ENCODE measurements around the gene NDP. TPM values are rescaled to one million over a fixed set of nuclear protein-coding genes. Genes with fewer than 3 reads are reported as not detected.

NDP gene
- total RNA-seq, 1 experiment from 2014 or later: not detected

DNA sequence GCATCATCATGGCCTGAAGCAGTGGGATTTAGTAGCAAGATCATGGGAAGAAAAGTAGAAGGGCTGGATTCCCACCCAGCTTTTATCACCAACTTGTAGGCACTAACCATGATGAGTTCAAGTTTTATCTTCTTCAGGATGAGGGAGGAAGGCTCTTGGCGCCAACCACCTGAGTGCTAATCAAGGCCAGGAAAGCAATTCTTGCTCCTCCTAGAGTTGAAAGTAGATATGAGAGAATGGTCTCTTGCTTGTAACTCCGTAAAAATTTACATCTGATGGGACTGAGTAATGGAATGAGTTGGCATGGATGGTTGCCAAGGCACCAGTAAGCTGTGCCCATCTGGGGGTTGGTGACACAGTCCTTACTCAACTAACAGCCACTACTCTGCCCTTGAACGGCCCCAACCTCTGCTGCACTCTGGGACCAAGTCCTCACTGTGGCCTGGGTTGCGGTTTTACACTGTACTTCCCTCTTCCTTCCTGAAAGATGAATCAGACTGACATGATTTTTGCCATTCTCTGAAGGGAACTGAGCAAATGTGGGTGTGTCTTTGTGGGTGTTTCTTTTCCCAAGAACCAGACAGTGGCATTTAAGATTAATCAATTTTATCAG is 39.4 kb upstream of the NDP start (continued):
- TF ChIP-seq ELF1 (IDR thresholded peaks at IDR 0.05; ENCODE audit: borderline replicate concordance, low read depth) (no peak), POLR2AphosphoS5 (IDR thresholded peaks at IDR 0.05; ENCODE audit: low read depth, low read length) (0 out of 2 replicates have a peak, but pooled peaks have one; percentile 31)

DNA sequence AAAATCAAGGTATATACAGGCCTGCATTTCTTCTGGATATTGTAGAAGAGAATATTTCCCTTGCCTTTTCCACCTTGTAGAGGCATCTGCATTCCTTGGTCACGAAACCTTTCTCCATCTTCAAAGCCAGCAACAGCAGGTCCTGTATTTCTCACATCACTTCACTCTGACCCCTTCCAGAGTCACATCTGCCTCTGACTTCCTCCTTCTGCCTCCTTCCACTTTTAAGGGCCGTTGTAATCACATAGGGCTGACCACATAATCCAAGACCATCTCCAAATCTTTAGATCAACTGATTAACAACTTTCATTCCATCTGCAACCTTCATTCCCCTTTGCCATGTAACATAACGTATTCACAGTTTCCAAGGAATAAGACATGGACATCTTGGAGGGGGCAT is 38.3 kb upstream of the NDP start:
- H3K9me2 ChIP-seq (ENCODE audit: insufficient read depth): no peaks in the 10 kb centered on the region
- no peak for TF ChIP-seq TCF7L2 (IDR thresholded peaks at IDR 0.05; ENCODE audit: borderline replicate concordance, extremely low read depth, insufficient read depth, insufficient read length)
- TF ChIP-seq ZBTB33 (IDR thresholded peaks at IDR 0.05; ENCODE audit: extremely low read depth, insufficient replicate concordance, low read length): no peak
- POLR2A ChIA-PET: no interaction called here
- no peak for ATAC-seq
- no peaks in the 10 kb centered on the region for H3K79me2 ChIP-seq (ENCODE audit: insufficient read depth, low read length)
- RAD21 ChIA-PET (ENCODE audit: low non-redundant PET in 1 of 2, low total read pairs in 2 of 2, uncharacterized antibody in 2 of 2, unreplicated experiment in 2 of 2): no interaction called here
- no peaks in the 10 kb centered on the region for H4K20me1 ChIP-seq (ENCODE audit: insufficient read depth)
- H3K9ac ChIP-seq (ENCODE audit: low read length): no peak overlapping the region
- H3K4me1 ChIP-seq (ENCODE audit: control insufficient read depth in 1 of 2, insufficient read depth in 2 of 2, low read length in 2 of 2): peaks cover 0 to 13% of the 10 kb centered on the region in 2 experiments; a peak in 2 of 4 replicates
- BruUV-seq (replicated peaks): no TSS peak
- H3K9me3 ChIP-seq (ENCODE audit: control insufficient read depth in 1 of 2, insufficient read depth in 1 of 2, low read depth in 1 of 2, low read length in 2 of 2): no peaks in the 10 kb centered on the region
- CTCF ChIA-PET: no interaction called here
- DNase-seq (ENCODE audit: low read depth, low spot score): no peak
- H3K27me3 ChIP-seq (ENCODE audit: insufficient read depth, low read length): no peaks in the 10 kb centered on the region
- H3K36me3 ChIP-seq (ENCODE audit: control insufficient read depth in 1 of 2, insufficient read depth in 2 of 2, low read length in 2 of 2): no peaks in the 10 kb centered on the region
- H3K27ac ChIP-seq (ENCODE audit: low read depth, low read length): no peak overlapping the region
- H3K4me3 ChIP-seq (replicated peaks in 1 of 2; ENCODE audit: low read depth in 1 of 2, low read length in 2 of 2): no peak overlapping the region
- no peak overlapping the region for H3K4me2 ChIP-seq (ENCODE audit: low read length)
- intact Hi-C loops (cut with micrococcal nuclease): no loop called here
- no peak overlapping the region for H2AFZ ChIP-seq (ENCODE audit: low read depth, low read length, poor library complexity, severe bottlenecking)

- POLR2A ChIA-PET: no interaction called here
- CTCF ChIA-PET: no interaction called here
- ATAC-seq (no peak), DNase-seq (ENCODE audit: low read depth, low spot score) (no peak)
- H3K36me3 ChIP-seq (ENCODE audit: control insufficient read depth in 1 of 2, insufficient read depth in 2 of 2, low read length in 2 of 2): no peaks in the 10 kb centered on the region
- H3K9me3 ChIP-seq (ENCODE audit: control insufficient read depth in 1 of 2, insufficient read depth in 1 of 2, low read depth in 1 of 2, low read length in 2 of 2): no peaks in the 10 kb centered on the region
- no peak overlapping the region for H3K4me2 ChIP-seq (ENCODE audit: low read length)
- no peak overlapping the region for H2AFZ ChIP-seq (ENCODE audit: low read depth, low read length, poor library complexity, severe bottlenecking)
- no peaks in the 10 kb centered on the region for H3K27me3 ChIP-seq (ENCODE audit: insufficient read depth, low read length)
- H3K9me2 ChIP-seq (ENCODE audit: insufficient read depth): no peaks in the 10 kb centered on the region
- peaks cover 0 to 13% of the 10 kb centered on the region in 2 experiments; a peak in 2 of 4 replicates for H3K4me1 ChIP-seq (ENCODE audit: control insufficient read depth in 1 of 2, insufficient read depth in 2 of 2, low read length in 2 of 2)
- no peaks in the 10 kb centered on the region for H3K79me2 ChIP-seq (ENCODE audit: insufficient read depth, low read length)
- BruUV-seq (replicated peaks): no TSS peak
- H3K4me3 ChIP-seq (replicated peaks in 1 of 2; ENCODE audit: low read depth in 1 of 2, low read length in 2 of 2): no peak overlapping the region
- no peaks in the 10 kb centered on the region for H4K20me1 ChIP-seq (ENCODE audit: insufficient read depth)
- H3K9ac ChIP-seq (ENCODE audit: low read length): no peak overlapping the region
- intact Hi-C loops (cut with micrococcal nuclease): no loop called here
- RAD21 ChIA-PET (ENCODE audit: low non-redundant PET in 1 of 2, low total read pairs in 2 of 2, uncharacterized antibody in 2 of 2, unreplicated experiment in 2 of 2): no interaction called here
- H3K27ac ChIP-seq (ENCODE audit: low read depth, low read length): no peak overlapping the region
- TF ChIP-seq CTCF (IDR thresholded peaks at IDR 0.05 in 2 of 3, conservative IDR thresholded peaks at IDR 0.05 in 1 of 3; ENCODE audit: borderline replicate concordance in 1 of 3, insufficient read depth in 1 of 3, low read depth in 2 of 3, low read length in 2 of 3) (no peak), EGR1 (IDR thresholded peaks at IDR 0.05; ENCODE audit: low read depth) (no peak), CBX3 (IDR thresholded peaks at IDR 0.05; ENCODE audit: low read depth) (no peak), SIN3A (IDR thresholded peaks at IDR 0.05; ENCODE audit: low read depth) (no peak), POLR2A (IDR thresholded peaks at IDR 0.05; ENCODE audit: borderline replicate concordance, extremely low read depth, insufficient read depth, insufficient read length) (no peak), POLR2AphosphoS5 (IDR thresholded peaks at IDR 0.05; ENCODE audit: low read depth, low read length) (no peak), ZBTB33 (IDR thresholded peaks at IDR 0.05; ENCODE audit: extremely low read depth, insufficient replicate concordance, low read length) (no peak), CEBPB (IDR thresholded peaks at IDR 0.05; ENCODE audit: low read depth) (no peak)
- TF ChIP-seq, protein P1, sequence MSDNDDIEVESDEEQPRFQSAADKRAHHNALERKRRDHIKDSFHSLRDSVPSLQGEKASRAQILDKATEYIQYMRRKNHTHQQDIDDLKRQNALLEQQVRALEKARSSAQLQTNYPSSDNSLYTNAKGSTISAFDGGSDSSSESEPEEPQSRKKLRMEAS (IDR thresholded peaks at IDR 0.05): no peak
Observed at GRCh38 chrX:44010626-44011025, 37.4 kb upstream of the NDP start.

All from HCT116 (cell line).